ENCODE measurements around the gene KIF1B. TPM values are rescaled to one million over a fixed set of nuclear protein-coding genes. Genes with fewer than 3 reads are reported as not detected.

KIF1B gene
- total and polyA plus RNA-seq, 9 of the 15 experiments (the other 6 are each of a cell fraction or from before 2014, with no cell fraction given): 2.8 to 19.8 (median 11.9) TPM

DNA sequence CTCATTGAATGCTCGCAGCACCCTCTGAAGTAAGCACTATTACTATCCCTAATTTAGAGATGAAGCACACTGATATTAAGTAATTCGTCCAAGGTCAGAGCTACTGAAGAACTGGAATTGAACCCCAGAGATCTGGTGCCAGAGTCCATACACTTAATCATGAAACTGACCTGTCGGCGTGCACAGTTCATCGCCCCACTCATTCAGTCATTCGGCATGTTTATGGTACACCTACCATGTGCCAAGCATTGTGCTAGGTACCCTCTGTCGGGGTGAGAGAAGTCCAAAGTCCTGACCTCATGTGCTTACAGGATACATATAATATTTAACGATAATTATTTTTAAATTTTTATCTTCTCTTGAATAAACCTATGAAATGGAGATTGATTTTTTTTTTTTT, 214.3 kb downstream of the KIF1B start:
- TF ChIP-seq TEAD2 (tag; IDR thresholded peaks at IDR 0.05) (no peak), PRPF4 (IDR thresholded peaks at IDR 0.05; ENCODE audit: insufficient read depth, low read depth, low read length, poor library complexity, severe bottlenecking) (no peak)
- TF ChIP-seq, protein P1, sequence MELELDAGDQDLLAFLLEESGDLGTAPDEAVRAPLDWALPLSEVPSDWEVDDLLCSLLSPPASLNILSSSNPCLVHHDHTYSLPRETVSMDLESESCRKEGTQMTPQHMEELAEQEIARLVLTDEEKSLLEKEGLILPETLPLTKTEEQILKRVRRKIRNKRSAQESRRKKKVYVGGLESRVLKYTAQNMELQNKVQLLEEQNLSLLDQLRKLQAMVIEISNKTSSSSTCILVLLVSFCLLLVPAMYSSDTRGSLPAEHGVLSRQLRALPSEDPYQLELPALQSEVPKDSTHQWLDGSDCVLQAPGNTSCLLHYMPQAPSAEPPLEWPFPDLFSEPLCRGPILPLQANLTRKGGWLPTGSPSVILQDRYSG (tag; conservative IDR thresholded peaks at IDR 0.05; ENCODE audit: low read depth): no peak
- TF ChIP-seq, protein P2, sequence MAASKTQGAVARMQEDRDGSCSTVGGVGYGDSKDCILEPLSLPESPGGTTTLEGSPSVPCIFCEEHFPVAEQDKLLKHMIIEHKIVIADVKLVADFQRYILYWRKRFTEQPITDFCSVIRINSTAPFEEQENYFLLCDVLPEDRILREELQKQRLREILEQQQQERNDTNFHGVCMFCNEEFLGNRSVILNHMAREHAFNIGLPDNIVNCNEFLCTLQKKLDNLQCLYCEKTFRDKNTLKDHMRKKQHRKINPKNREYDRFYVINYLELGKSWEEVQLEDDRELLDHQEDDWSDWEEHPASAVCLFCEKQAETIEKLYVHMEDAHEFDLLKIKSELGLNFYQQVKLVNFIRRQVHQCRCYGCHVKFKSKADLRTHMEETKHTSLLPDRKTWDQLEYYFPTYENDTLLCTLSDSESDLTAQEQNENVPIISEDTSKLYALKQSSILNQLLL (CRISPR knock-in tag; IDR thresholded peaks at IDR 0.05; ENCODE audit: borderline replicate concordance): no peak
- FAIRE-seq (no peak), ATAC-seq (no peak), DNase-seq (ENCODE audit: extremely low read depth in 1 of 4, low spot score in 3 of 4) (no peak)
- Histone ChIP-seq H3K9me3 (replicated peaks; ENCODE audit: control insufficient read depth, insufficient read depth, low read depth, low read length) (no peaks in the 10 kb centered on the region), H3K9ac (ENCODE audit: insufficient read depth in 1 of 2, low read depth in 2 of 2, low read length in 2 of 2) (no peak overlapping the region), H2AFZ (ENCODE audit: low read depth, low read length) (no peak overlapping the region), H3K4me1 (replicated peaks in 1 of 2; ENCODE audit: control insufficient read depth in 2 of 2, insufficient read depth in 2 of 2, low read length in 2 of 2) (peaks cover under 1 to 6% of the 10 kb centered on the region in 2 experiments; a peak in 3 of 5 replicates), H3K36me3 (ENCODE audit: control insufficient read depth, insufficient read depth, low read length) (peaks cover 19% of the 10 kb centered on the region; the same call in 2 of the 3 replicates), H4K20me1 (replicated peaks; ENCODE audit: control insufficient read depth, insufficient read depth, low read length) (no peaks in the 10 kb centered on the region; the same call in 1 of the 2 replicates), H3K27me3 (ENCODE audit: control insufficient read depth in 2 of 2, insufficient read depth in 2 of 2, low read length in 2 of 2) (no peaks in the 10 kb centered on the region), H3K27ac (ENCODE audit: extremely low read depth, low read depth, low read length) (no peak overlapping the region), H3K4me2 (ENCODE audit: insufficient read depth, low read length) (no peak overlapping the region), H3K4me3 (no peak overlapping the region), H3K79me2 (ENCODE audit: control insufficient read depth, insufficient read depth, low read length) (no peaks in the 10 kb centered on the region), H3K9me1 (ENCODE audit: control insufficient read depth, insufficient read depth, low read length) (no peaks in the 10 kb centered on the region)
- ChIA-PET CTCF (ENCODE audit: low intra/inter-chr PET ratio) (interaction anchor here (0.7 kb wide), 1 partner anchor 46 kb away, joined by 3 read pairs; no protein-coding TSS in a partner anchor), POLR2A (interaction anchor here (0.6 to 1.5 kb wide), 5 partner anchors 9 to 1227 kb away, joined by 3 to 6 read pairs (median 3); partner anchors contain the start of gene PGD)
- BruUV-seq (replicated peaks): no TSS peak
- in situ Hi-C loops (cut with MboI): loop anchor here (5.0 kb wide), 1 partner anchor 552 kb away; no protein-coding TSS in a partner anchor
- 86% methylated on average over 8 of the region's 8 CpGs for WGBS (ENCODE audit: insufficient coverage, low coverage, missing lambda C conversion rate)
- intact Hi-C loops (cut with micrococcal nuclease): loop anchor here (5.0 to 10.0 kb wide), 2 partner anchors 212 to 390 kb away; partner anchors contain the start of genes KIF1B and UBE4B
